SK-N-SH treated with all-trans-retinoic acid at 6 μM for 48 hours (cell line): ENCODE measurements around the gene RNF111.

Source experiments
- ARNTL ChIP-seq: fragments of 450-650 bp; formaldehyde crosslinking; IDR thresholded peaks from 2 replicates; pipeline ENCODE4 v1.5.0; 2020; ENCODE audit warnings: low read depth, mild to moderate bottlenecking, moderate library complexity, borderline replicate concordance
- TCF4 ChIP-seq: fragments of 250-450 bp; sonication (Bioruptor Pico); IDR thresholded peaks from 2 replicates; pipeline ENCODE4 v1.8.0; 2021; ENCODE audit warnings: mild to moderate bottlenecking, moderate library complexity, borderline replicate concordance
- TOX ChIP-seq: fragments of 250-450 bp; sonication (Bioruptor Pico); IDR thresholded peaks from 2 replicates; pipeline ENCODE4 v1.8.0; 2021; ENCODE audit warnings: mild to moderate bottlenecking, moderate library complexity, borderline replicate concordance
- TF ChIP-seq, protein P1 (sequence below): fragments of 250-450 bp; sonication (Bioruptor Pico); IDR thresholded peaks from 2 replicates; pipeline ENCODE4 v1.5.0; 2020; ENCODE audit warnings: mild to moderate bottlenecking, moderate library complexity

DNA sequence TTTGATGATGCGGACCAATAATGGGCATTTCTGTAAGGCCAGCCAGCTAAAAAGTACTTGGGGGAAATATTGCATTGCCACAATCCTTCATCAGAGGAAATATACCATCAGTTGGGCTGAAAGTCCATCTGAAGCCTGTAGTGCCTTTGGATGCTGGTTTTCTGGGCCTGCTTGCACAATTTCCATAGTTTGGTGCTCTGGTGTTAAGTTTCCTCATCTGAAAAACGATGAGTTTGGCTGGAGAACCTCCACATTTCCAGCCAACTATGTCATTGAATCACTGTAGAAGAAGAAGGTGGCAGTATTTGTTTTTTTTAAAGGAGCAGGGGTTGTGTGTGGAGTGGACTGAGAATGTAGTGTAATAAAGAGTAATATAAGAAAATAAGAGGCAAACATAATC, 127.6 kb downstream of the RNF111 start:
- TF ChIP-seq TOX (CRISPR knock-in tag) (no peak), TCF4 (no peak), ARNTL (no peak)
- TF ChIP-seq, protein P1, sequence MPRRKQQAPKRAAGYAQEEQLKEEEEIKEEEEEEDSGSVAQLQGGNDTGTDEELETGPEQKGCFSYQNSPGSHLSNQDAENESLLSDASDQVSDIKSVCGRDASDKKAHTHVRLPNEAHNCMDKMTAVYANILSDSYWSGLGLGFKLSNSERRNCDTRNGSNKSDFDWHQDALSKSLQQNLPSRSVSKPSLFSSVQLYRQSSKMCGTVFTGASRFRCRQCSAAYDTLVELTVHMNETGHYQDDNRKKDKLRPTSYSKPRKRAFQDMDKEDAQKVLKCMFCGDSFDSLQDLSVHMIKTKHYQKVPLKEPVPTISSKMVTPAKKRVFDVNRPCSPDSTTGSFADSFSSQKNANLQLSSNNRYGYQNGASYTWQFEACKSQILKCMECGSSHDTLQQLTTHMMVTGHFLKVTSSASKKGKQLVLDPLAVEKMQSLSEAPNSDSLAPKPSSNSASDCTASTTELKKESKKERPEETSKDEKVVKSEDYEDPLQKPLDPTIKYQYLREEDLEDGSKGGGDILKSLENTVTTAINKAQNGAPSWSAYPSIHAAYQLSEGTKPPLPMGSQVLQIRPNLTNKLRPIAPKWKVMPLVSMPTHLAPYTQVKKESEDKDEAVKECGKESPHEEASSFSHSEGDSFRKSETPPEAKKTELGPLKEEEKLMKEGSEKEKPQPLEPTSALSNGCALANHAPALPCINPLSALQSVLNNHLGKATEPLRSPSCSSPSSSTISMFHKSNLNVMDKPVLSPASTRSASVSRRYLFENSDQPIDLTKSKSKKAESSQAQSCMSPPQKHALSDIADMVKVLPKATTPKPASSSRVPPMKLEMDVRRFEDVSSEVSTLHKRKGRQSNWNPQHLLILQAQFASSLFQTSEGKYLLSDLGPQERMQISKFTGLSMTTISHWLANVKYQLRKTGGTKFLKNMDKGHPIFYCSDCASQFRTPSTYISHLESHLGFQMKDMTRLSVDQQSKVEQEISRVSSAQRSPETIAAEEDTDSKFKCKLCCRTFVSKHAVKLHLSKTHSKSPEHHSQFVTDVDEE = no peak
